Endothelial cell of umbilical vein (primary cell): ENCODE data around the gene FAM43B. TPM values are rescaled to one million over a fixed set of nuclear protein-coding genes. Genes with fewer than 3 reads are reported as not detected.

Experiments
- BruUV-seq: library from RNA; stranded (reverse); fragments of 400-500 nt; replicated peaks from 2 replicates; lab custom pipeline; 2021; lab: Mats Ljungman, UMichigan
- CTCF ChIA-PET: fragments of 300-600, 350-600 bp; sonication (Branson Sonifier 250); formaldehyde crosslinking; loops from one replicate; lab custom pipeline; 2021; ENCODE audit warnings: antibody characterized with exemption, inconsistent platforms; lab: Charles Lee
- POLR2A ChIA-PET: fragments of 300-600, 350-600 bp; sonication (Branson Sonifier 250); formaldehyde crosslinking; loops from one replicate; lab custom pipeline; 2021; ENCODE audit warnings: antibody characterized with exemption, inconsistent platforms; lab: Charles Lee
- DNase-seq: peaks from one replicate; pipeline ENCODE4 v3.0.0-alpha.2; 2011; ENCODE audit warnings: low read depth, low spot score
- FAIRE-seq: peaks from 2 replicates; lab custom pipeline; 2011; peaks lifted over from hg19 to GRCh38; lab: Jason Lieb, UNC
- H2AFZ ChIP-seq: 2 replicates; pipeline ENCODE4 v1.6.0; 2012; ENCODE audit warnings: low read depth, low read length, control low read depth, inconsistent platforms
- H3K27ac ChIP-seq: 2 replicates; pipeline ENCODE4 v1.5.1; 2011; ENCODE audit warnings: low read depth, mild to moderate bottlenecking, control low read depth, low read length, moderate library complexity; ENCODE audit not compliant: insufficient read depth
- H3K27me3 ChIP-seq, 2 experiments: 2 replicates each; pipeline versions ENCODE4 v1.6.0 to v1.6.1; 2011; ENCODE audit warnings: low read length in 2 of 2, mixed read lengths in 1 of 2; ENCODE audit not compliant: control insufficient read depth in 2 of 2, insufficient read depth in 2 of 2
- H3K36me3 ChIP-seq, 2 experiments: 2 replicates in 1 of 2; 3 replicates in 1 of 2; pipeline ENCODE4 v1.5.1; 2011; ENCODE audit warnings: low read length in 2 of 2, mild to moderate bottlenecking in 1 of 2, moderate library complexity in 1 of 2; ENCODE audit not compliant: control insufficient read depth in 2 of 2, insufficient read depth in 2 of 2; ENCODE audit errors: extremely low read depth in 1 of 2
- H3K4me1 ChIP-seq: 3 replicates; pipeline ENCODE4 v1.5.1; 2011; ENCODE audit warnings: mild to moderate bottlenecking, low read length; ENCODE audit not compliant: control insufficient read depth, insufficient read depth; ENCODE audit errors: extremely low read depth
- H3K4me2 ChIP-seq: 2 replicates; pipeline ENCODE4 v1.6.1; 2011; ENCODE audit warnings: low read length, control low read depth, mixed read lengths; ENCODE audit not compliant: insufficient read depth
- H3K4me3 ChIP-seq, 3 experiments: fragments of 200-600 bp in 1 of 3; sonication (generic), shearing (Covaris generic) in 1 of 3; replicated peaks in 1 of 3; 2 replicates each; pipeline ENCODE4 v1.5.1; 2011 to 2016; ENCODE audit warnings: control low read depth in 3 of 3, low read length in 3 of 3, mild to moderate bottlenecking in 2 of 3, inconsistent platforms in 1 of 3, low read depth in 1 of 3, moderate library complexity in 1 of 3; ENCODE audit not compliant: insufficient read depth in 1 of 3
- H3K79me2 ChIP-seq: 2 replicates; pipeline ENCODE4 v1.6.0; 2012; ENCODE audit warnings: low read length, inconsistent platforms; ENCODE audit not compliant: control insufficient read depth, insufficient read depth
- H3K9ac ChIP-seq: replicated peaks from 2 replicates; pipeline ENCODE3; 2011; ENCODE audit warnings: low read length, control low read depth; ENCODE audit not compliant: insufficient read depth; ENCODE audit errors: extremely low read depth
- H3K9me1 ChIP-seq: replicated peaks from 3 replicates; pipeline ENCODE4 v1.6.0; 2011; ENCODE audit warnings: mild to moderate bottlenecking, low read length; ENCODE audit not compliant: control insufficient read depth, insufficient read depth; ENCODE audit errors: extremely low read depth
- H3K9me3 ChIP-seq: replicated peaks from 2 replicates; pipeline ENCODE4 v1.5.1; 2012; ENCODE audit warnings: low read length, inconsistent platforms; ENCODE audit not compliant: control insufficient read depth, insufficient read depth
- H4K20me1 ChIP-seq: replicated peaks from 2 replicates; pipeline ENCODE3; 2011; ENCODE audit warnings: mild to moderate bottlenecking, low read length; ENCODE audit not compliant: control insufficient read depth, insufficient read depth; ENCODE audit errors: extremely low read depth
- CTCF ChIP-seq, 2 donors: IDR thresholded peaks; 1 replicate in 1 of 2; 2 replicates in 1 of 2; pipeline ENCODE4 v1.5.1; 2011; ENCODE audit warnings: low read length in 2 of 2, mild to moderate bottlenecking in 2 of 2, moderate library complexity in 2 of 2, control low read depth in 1 of 2, inconsistent platforms in 1 of 2, low read depth in 1 of 2; ENCODE audit not compliant: insufficient read depth in 1 of 2; ENCODE audit errors: extremely low read depth in 1 of 2
- EZH2 ChIP-seq: IDR thresholded peaks from 2 replicates; pipeline ENCODE4 v1.6.1; 2012; ENCODE audit warnings: borderline replicate concordance, low read depth, mild to moderate bottlenecking, moderate library complexity, low read length, inconsistent platforms; ENCODE audit not compliant: severe bottlenecking
- FOS ChIP-seq: IDR thresholded peaks from 2 replicates; pipeline ENCODE4 v1.6.1; 2011; ENCODE audit warnings: mild to moderate bottlenecking, low read length, moderate library complexity, borderline replicate concordance; ENCODE audit not compliant: insufficient read depth
- GATA2 ChIP-seq: IDR thresholded peaks from 2 replicates; pipeline ENCODE4 v1.7.0; 2011; ENCODE audit warnings: low read depth, mild to moderate bottlenecking, moderate library complexity, mixed read lengths, low read length; ENCODE audit not compliant: insufficient read length, insufficient read depth
- JUN ChIP-seq: IDR thresholded peaks from 2 replicates; pipeline ENCODE4 v1.6.1; 2011; ENCODE audit warnings: borderline replicate concordance, low read depth; ENCODE audit not compliant: insufficient read length, insufficient read depth
- MAX ChIP-seq: IDR thresholded peaks from 2 replicates; pipeline ENCODE4 v1.6.1; 2011; ENCODE audit not compliant: insufficient read depth, insufficient read length
- MYC ChIP-seq: IDR thresholded peaks from one replicate; pipeline ENCODE4 v1.6.1; 2011; ENCODE audit warnings: mild to moderate bottlenecking, low read depth, low read length
- POLR2A ChIP-seq: IDR thresholded peaks from 2 replicates; pipeline ENCODE4 v1.6.1; 2012; ENCODE audit warnings: low read depth, mild to moderate bottlenecking, control low read depth, low read length
- POLR2AphosphoS5 ChIP-seq: IDR thresholded peaks from 2 replicates; pipeline ENCODE4 v1.6.1; 2012; ENCODE audit warnings: low read depth, mild to moderate bottlenecking, control low read depth, low read length, moderate library complexity; ENCODE audit not compliant: insufficient read depth
- dilution Hi-C: fragments of 300-500 bp; cut with MboI; formaldehyde crosslinking; loops from one replicate; pipeline ENCODE4 v1.15.0; 2019; ENCODE audit warnings: low sequenced_read_pairs; ENCODE audit not compliant: extremely low pct_ligation_motif_present
- intact Hi-C: fragments of 100-400 bp; cut with micrococcal nuclease; formaldehyde crosslinking; loops from one replicate; pipeline ENCODE4 v1.10.0; 2022
- polyA plus RNA-seq, 4 experiments: library from polyadenylated mRNA; depleted of rRNA in 3 of 4; stranded (reverse) in 3 of 4; unstranded in 1 of 4; fragments of >200 nt; gene quantifications; 2 replicates each; pipeline versions ENCODE4 v1.2.1 to v1.2.3, GENCODE V29; 2011 to 2012; ENCODE audit warnings: missing spikeins in 1 of 4
- total RNA-seq: library from RNA; stranded (reverse); gene quantifications from 2 replicates; pipeline ENCODE4 v1.2.3, GENCODE V29; 2021

FAM43B gene
- total and polyA plus RNA-seq, 2 donors (not counting 3 experiments of a cell fraction or from before 2014, with no cell fraction given) = not detected

- H3K9me3 ChIP-seq = no peaks in the 10 kb centered on the region
- no peak overlapping the region for H2AFZ ChIP-seq
- H3K4me3 ChIP-seq = no peak overlapping the region
- no peaks in the 10 kb centered on the region for H3K36me3 ChIP-seq
- no peak overlapping the region for H3K9ac ChIP-seq
- no peaks in the 10 kb centered on the region for H3K79me2 ChIP-seq
- no peak overlapping the region for H3K4me2 ChIP-seq
- ChIA-PET CTCF (interaction anchor here (1.9 kb wide), 1 partner anchor 64 kb away, joined by 4 read pairs; no protein-coding TSS in a partner anchor), POLR2A (no interaction called here)
- H3K4me1 ChIP-seq = no peaks in the 10 kb centered on the region
- H3K9me1 ChIP-seq = no peaks in the 10 kb centered on the region
- intact Hi-C loops (no loop called here), dilution Hi-C loops (no loop called here)
- DNase-seq = no peak
- H4K20me1 ChIP-seq = no peaks in the 10 kb centered on the region
- FAIRE-seq = no peak
- no peak overlapping the region for H3K27ac ChIP-seq
- TF ChIP-seq FOS (no peak), MYC (no peak), JUN (no peak), MAX (no peak), GATA2 (no peak), POLR2A (no peak), POLR2AphosphoS5 (no peak), CTCF (IDR thresholded peaks at IDR 0.05; ENCODE audit: extremely low read depth in 1 of 2, insufficient read depth in 1 of 2, low read depth in 1 of 2, low read length in 2 of 2) (no peak), EZH2 (no peak)
- no TSS peak for BruUV-seq
- peaks cover 6% of the 10 kb centered on the region in 2 experiments for H3K27me3 ChIP-seq
Measured at GRCh38 chr1:20569523-20570098, 17.2 kb downstream of the FAM43B start.
